ENCODE results near the gene CAPSL.
A peak's percentile ranks its signal among the peaks of the same experiment; 100 is the strongest.

Gene CAPSL

GRCh38 chr5:35963381-35963843 lies 25.0 kb upstream of the CAPSL start:
- H3K4me3 ChIP-seq (ENCODE audit: low read length): no peak overlapping the region
- peak; percentile 41 for TF ChIP-seq CTCF (conservative IDR thresholded peaks at IDR 0.05; ENCODE audit: low read length)
- no peak for DNase-seq (ENCODE audit: low read depth)

- no peak for TF ChIP-seq CTCF (conservative IDR thresholded peaks at IDR 0.05; ENCODE audit: low read length)
- DNase-seq (ENCODE audit: low read depth): no peak
- H3K4me3 ChIP-seq (ENCODE audit: low read length): no peak overlapping the region
These were observed 21.9 kb upstream of the CAPSL start for GRCh38 chr5:35960328-35960727.

- TF ChIP-seq CTCF (conservative IDR thresholded peaks at IDR 0.05; ENCODE audit: low read length): no peak
- no peak for DNase-seq (ENCODE audit: low read depth)
- no peak overlapping the region for H3K4me3 ChIP-seq (ENCODE audit: low read length)
These were observed 18.0 kb upstream of the CAPSL start for GRCh38 chr5:35956429-35956828.

DNA sequence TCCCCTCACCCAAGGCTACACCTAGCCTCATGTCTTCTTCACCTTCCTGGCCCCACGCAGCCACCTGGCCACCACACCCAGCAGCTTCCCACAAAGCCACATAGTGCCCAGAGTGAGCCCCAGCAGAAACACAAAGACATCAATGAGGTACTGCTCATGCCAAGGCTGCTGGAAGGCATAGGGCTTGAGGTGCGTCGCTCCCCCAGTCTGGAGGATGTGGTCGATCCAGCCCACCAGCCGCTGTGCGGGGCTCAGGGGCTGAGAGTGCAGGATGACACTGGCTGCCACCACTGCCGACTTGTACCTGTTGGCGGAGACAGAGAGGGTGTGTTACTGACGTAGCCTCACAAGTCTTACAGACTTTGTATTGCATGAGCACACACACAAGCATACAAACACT lies 15.8 kb upstream of the CAPSL start:
- H3K4me3 ChIP-seq (ENCODE audit: low read length): no peak overlapping the region
- TF ChIP-seq CTCF (conservative IDR thresholded peaks at IDR 0.05; ENCODE audit: low read length): no peak
- no peak for DNase-seq (ENCODE audit: low read depth)

DNA sequence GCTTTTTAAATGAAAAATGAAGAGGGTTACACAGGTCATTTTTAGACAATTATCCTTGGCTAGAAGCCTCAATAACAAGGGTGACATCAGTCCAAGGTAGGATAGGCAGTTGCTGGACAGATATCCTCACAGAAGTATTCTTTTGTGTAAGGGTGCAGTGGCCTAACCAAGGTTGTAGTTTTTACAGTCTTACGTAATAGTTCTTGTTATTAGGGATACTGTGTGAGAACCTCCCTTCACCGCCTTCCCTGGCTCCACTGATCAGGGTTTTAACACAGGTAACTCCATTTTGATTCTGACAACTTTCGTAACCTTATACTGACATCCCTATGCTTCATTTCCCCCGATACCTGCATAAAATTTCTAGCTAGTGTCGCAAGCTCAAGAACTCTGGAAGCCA lies 8.7 kb upstream of the CAPSL start:
- DNase-seq (ENCODE audit: low read depth): no peak
- no peak for TF ChIP-seq CTCF (conservative IDR thresholded peaks at IDR 0.05; ENCODE audit: low read length)
- no peak overlapping the region for H3K4me3 ChIP-seq (ENCODE audit: low read length)

DNA sequence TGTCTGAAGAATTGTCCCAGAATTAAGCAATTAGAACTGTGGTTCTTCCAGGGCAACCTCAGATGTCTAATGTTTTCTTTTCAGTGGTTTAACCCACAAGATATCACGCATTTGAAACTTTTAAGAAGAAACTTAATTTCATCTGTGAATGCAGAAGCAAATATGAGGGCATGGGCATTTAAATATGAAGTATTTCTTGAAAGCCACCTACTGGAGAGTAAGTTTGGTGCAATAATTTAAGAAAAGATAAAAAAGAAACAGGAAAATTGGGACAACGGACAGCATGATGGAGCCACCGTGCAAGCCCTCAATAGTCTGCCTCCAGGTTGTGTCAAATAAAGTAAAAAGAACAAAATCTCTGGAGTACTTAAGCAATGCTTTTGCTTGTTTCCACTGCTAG lies 1.2 kb upstream of the CAPSL start:
- no peak overlapping the region for H3K4me3 ChIP-seq (ENCODE audit: low read length)
- TF ChIP-seq CTCF (conservative IDR thresholded peaks at IDR 0.05; ENCODE audit: low read length): peak; percentile 29
- no peak for DNase-seq (ENCODE audit: low read depth)

DNA sequence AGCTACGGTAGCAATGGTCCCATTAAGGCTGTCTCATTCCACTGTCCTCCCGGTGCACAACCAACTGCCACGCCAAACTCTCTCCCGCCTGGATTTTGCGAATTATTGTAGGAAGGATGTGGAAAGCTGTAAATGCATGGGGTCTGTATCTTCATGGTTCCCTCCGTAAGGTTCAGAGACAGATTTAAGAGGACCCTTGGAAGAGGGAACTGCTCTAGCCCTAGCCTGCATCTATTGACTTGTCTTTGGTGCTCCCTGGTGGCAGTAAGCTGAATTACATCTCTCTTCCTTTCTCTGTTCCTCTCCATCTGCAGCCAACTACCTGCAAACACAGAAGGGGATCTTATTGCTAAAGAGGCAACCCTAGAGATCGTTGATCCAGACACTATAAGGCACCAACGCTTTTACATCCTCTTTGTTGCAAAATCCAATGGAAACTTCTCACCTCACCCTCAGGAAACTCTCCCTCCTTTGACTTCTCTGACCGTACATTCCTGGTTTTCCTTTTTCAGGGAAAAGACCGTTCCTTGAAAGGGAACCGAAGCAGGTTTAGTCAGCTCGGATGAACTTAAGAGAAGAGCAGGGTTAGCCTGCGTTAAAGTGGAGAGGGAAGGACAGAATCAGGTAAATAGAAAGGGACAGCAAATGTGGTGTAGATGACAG lies 11.9 kb downstream of the CAPSL start:
- peak overlapping the region; percentile 33 for H3K4me3 ChIP-seq (ENCODE audit: low read length)
- DNase-seq (ENCODE audit: low read depth): peak; percentile 38
- peak; percentile 93 for TF ChIP-seq CTCF (conservative IDR thresholded peaks at IDR 0.05; ENCODE audit: low read length)

Data from AG10803 (cell line).